Measurements from ENCODE around the gene NKG7.
A peak's percentile ranks its signal among the peaks of the same experiment; 100 is the strongest.

The NKG7 gene

DNA sequence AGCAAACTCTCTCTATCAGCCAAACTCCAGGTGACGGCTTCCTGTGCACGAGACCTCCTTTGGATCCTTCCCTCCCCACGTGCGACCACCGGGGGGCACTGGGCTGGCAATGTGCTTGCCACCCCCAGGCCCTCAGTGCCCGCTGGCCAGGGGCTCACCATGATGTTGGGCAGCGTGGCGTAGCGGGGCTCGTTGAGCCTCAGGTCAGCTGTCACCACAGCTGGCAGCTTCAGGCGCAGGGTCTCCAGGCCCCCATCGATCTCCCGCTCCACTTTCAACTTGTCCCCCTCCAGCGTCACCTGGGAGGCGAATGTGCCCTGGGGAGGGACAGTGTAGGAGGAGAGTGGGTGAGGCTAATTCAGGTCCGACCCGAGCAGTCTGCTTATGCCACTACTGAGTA, 25.7 kb downstream of the NKG7 start:
- no peaks in the 10 kb centered on the region for H3K9me3 ChIP-seq (ENCODE audit: control insufficient read depth in 2 of 2, low read length in 2 of 2)
- no peak overlapping the region for H3K27ac ChIP-seq (ENCODE audit: low read depth in 2 of 2, low read length in 2 of 2)
- peaks cover 32 to 45% of the 10 kb centered on the region in 2 donors for H3K36me3 ChIP-seq (ENCODE audit: control insufficient read depth in 2 of 2, insufficient read depth in 2 of 2, low read length in 2 of 2)
- H3K4me1 ChIP-seq (ENCODE audit: control insufficient read depth in 2 of 2, insufficient read depth in 2 of 2, low read length in 2 of 2) = no peaks in the 10 kb centered on the region
- no peak overlapping the region for H3K9ac ChIP-seq (ENCODE audit: low read depth in 1 of 2, low read length in 2 of 2)
- no peaks in the 10 kb centered on the region for H3K27me3 ChIP-seq (ENCODE audit: control insufficient read depth in 2 of 2, insufficient read depth in 2 of 2, low read length in 2 of 2)
- no peak overlapping the region for H3K4me3 ChIP-seq (ENCODE audit: low read length in 2 of 2)

DNA sequence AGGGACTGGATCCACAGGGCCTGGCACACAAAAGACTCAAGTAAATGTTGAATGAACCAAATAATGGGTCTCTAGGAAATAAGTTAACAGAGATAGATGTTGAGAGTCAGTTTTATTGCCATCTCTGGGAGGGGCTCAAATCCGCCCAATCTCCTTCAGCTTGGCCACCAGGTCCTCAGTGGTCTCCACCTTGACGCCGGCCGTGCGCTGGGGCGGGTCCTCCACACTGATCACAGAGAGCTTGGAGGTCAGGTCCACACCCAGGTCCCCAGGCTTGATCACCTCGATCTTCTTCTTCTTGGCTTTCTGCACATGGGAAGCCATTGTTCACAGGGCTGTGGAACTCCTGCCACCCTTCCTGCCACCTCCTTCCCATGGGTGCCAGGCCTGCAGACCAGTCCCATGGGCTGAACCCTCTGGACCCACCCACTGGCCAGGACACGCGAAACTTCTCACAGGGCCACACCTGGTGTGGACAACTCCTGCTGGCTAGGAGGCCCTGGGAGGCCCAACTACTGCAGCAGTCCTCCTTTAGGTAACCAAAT, 27.3 kb downstream of the NKG7 start:
- peaks cover 23 to 35% of the 10 kb centered on the region in 2 donors for H3K36me3 ChIP-seq (ENCODE audit: control insufficient read depth in 2 of 2, insufficient read depth in 2 of 2, low read length in 2 of 2)
- no peak overlapping the region for H3K9ac ChIP-seq (ENCODE audit: low read depth in 1 of 2, low read length in 2 of 2)
- H3K27ac ChIP-seq (ENCODE audit: low read depth in 2 of 2, low read length in 2 of 2) = no peak overlapping the region
- H3K4me3 ChIP-seq (ENCODE audit: low read length in 2 of 2) = no peak overlapping the region
- peaks cover 0 to 3% of the 10 kb centered on the region in 2 donors for H3K4me1 ChIP-seq (ENCODE audit: control insufficient read depth in 2 of 2, insufficient read depth in 2 of 2, low read length in 2 of 2)
- no peaks in the 10 kb centered on the region for H3K9me3 ChIP-seq (ENCODE audit: control insufficient read depth in 2 of 2, low read length in 2 of 2)
- H3K27me3 ChIP-seq (ENCODE audit: control insufficient read depth in 2 of 2, insufficient read depth in 2 of 2, low read length in 2 of 2) = no peaks in the 10 kb centered on the region

DNA sequence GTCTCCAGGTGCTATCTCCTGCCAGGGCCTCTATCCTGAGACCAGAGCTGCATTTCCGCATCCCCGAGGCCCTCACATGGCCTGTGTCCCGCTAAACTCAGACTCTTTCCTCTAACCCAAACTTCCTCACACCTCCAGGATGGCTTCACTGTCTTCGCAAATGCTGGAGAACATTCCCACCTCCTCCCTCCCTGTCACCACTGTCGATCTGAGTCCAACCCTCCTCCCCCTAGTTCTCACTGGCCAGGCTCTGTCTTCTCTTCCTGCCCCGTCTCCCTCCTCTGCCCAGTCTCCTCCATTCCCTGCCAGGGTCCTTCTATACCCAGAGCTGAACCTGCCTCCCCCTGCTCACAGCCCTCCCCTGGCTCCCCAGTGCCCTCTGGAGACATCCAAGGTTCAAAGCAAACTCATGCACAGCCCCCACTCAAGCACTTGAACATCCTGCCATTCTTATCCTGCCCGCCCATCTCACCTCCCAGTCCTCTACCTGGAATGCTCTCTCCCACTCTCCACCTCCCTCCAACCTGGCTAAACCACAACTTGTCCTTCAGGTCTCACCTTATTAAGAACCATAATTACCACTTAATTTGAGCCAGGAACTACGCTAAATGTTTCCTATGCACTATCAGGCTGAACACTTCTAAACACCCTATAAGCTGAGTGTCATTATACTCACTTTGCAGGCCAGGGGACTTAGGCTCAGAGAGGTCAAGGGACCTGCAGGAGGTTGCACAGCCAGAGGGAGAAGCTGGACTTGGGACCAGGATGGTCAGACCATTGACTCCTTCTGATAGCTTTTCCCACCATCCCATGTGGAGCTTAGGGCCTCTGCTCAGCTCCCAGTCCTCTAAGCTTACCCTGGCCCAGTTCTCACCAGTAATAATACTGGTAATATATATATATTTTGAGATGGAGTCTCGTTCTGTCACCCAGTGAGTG, 29.6 kb downstream of the NKG7 start:
- peaks cover 5 to 10% of the 10 kb centered on the region in 2 donors for H3K4me1 ChIP-seq (ENCODE audit: control insufficient read depth in 2 of 2, insufficient read depth in 2 of 2, low read length in 2 of 2)
- no peak overlapping the region for H3K27ac ChIP-seq (ENCODE audit: low read depth in 2 of 2, low read length in 2 of 2)

DNA sequence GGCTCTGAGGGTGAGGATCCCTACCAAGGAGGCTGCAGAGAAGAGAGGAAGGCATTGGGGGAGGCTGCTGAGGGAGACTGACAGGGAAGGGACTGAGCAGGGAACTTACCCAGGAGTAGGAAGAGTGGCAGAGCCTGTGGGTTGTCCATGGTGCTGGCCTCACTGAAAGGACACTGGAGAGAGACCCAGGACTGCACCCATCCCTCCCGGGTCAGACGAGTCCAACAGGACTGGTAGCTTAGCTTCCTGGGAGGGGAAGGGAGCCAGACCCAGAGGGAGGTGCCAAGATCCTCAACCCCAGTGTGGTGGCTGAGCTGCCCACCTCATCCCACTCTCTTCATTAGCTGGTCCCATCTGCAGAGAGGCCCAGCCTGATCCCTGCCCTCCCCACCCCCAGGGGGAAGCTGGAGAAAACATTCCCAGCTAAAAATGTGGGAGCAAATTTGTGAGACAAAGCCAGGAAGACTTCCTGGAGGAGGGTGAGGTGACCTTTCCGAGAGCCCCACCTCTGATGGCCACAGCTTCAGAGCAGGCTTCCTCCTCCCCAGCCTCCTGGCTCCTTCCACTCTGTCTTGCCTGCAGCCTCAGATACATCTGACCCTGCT, 30.4 kb downstream of the NKG7 start, which contains the start of gene VSIG10L:
Gene VSIG10L, minus strand, starts transcription at position 164 of the 605 bp plus-strand sequence. Its CDS starts 15 bp downstream, at position 149.
- Histone ChIP-seq H3K4me3 (ENCODE audit: low read length in 2 of 2) (no peak within 1 kb of the TSS), H3K27me3 (ENCODE audit: control insufficient read depth in 2 of 2, insufficient read depth in 2 of 2, low read length in 2 of 2) (no peaks in the 10 kb centered on the region), H3K4me1 (ENCODE audit: control insufficient read depth in 2 of 2, insufficient read depth in 2 of 2, low read length in 2 of 2) (peaks cover 5 to 10% of the 10 kb centered on the region in 2 donors), H3K27ac (ENCODE audit: low read depth in 2 of 2, low read length in 2 of 2) (no peak within 1 kb of the TSS), H3K36me3 (ENCODE audit: control insufficient read depth in 2 of 2, insufficient read depth in 2 of 2, low read length in 2 of 2) (peaks cover 19 to 21% of the 10 kb centered on the region in 2 donors), H3K9ac (ENCODE audit: low read depth in 1 of 2, low read length in 2 of 2) (no peak within 1 kb of the TSS), H3K9me3 (ENCODE audit: control insufficient read depth in 2 of 2, low read length in 2 of 2) (no peaks in the 10 kb centered on the region)

More for the DNA sequence above, 29.6 kb downstream of the NKG7 start:
- peaks cover 20 to 29% of the 10 kb centered on the region in 2 donors for H3K36me3 ChIP-seq (ENCODE audit: control insufficient read depth in 2 of 2, insufficient read depth in 2 of 2, low read length in 2 of 2)
- no peaks in the 10 kb centered on the region for H3K27me3 ChIP-seq (ENCODE audit: control insufficient read depth in 2 of 2, insufficient read depth in 2 of 2, low read length in 2 of 2)
- H3K9ac ChIP-seq (ENCODE audit: low read depth in 1 of 2, low read length in 2 of 2) = no peak overlapping the region
- H3K9me3 ChIP-seq (ENCODE audit: control insufficient read depth in 2 of 2, low read length in 2 of 2) = no peaks in the 10 kb centered on the region
- no peak overlapping the region for H3K4me3 ChIP-seq (ENCODE audit: low read length in 2 of 2)

DNA sequence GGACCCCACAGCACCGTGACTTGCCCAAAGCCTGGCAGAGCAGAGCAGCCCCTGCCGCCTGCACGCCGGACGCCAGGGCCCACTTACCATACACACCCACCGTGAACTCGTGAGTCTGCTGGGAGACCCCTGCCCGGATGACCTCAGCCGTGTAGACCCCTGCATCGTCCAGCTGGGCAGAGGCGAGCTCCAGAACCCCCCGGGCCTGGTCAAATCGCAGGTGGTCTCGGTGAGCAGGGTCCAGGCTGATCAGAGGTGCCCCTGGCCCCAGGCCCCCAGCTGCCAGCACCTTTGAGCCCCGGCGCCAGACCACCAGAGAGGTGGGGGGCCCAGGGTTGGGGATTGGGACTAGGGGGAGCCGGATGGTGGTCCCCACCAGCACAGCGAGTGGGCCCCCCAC, 31.4 kb downstream of the NKG7 start:
- no peak overlapping the region for H3K27ac ChIP-seq (ENCODE audit: low read depth in 2 of 2, low read length in 2 of 2)
- H3K9ac ChIP-seq (ENCODE audit: low read depth in 1 of 2, low read length in 2 of 2) = no peak overlapping the region
- no peak overlapping the region for H3K4me3 ChIP-seq (ENCODE audit: low read length in 2 of 2)
- peaks cover 5 to 10% of the 10 kb centered on the region in 2 donors for H3K4me1 ChIP-seq (ENCODE audit: control insufficient read depth in 2 of 2, insufficient read depth in 2 of 2, low read length in 2 of 2)
- no peaks in the 10 kb centered on the region for H3K27me3 ChIP-seq (ENCODE audit: control insufficient read depth in 2 of 2, insufficient read depth in 2 of 2, low read length in 2 of 2)
- no peaks in the 10 kb centered on the region for H3K9me3 ChIP-seq (ENCODE audit: control insufficient read depth in 2 of 2, low read length in 2 of 2)
- H3K36me3 ChIP-seq (ENCODE audit: control insufficient read depth in 2 of 2, insufficient read depth in 2 of 2, low read length in 2 of 2) = peaks cover 9 to 11% of the 10 kb centered on the region in 2 donors

DNA sequence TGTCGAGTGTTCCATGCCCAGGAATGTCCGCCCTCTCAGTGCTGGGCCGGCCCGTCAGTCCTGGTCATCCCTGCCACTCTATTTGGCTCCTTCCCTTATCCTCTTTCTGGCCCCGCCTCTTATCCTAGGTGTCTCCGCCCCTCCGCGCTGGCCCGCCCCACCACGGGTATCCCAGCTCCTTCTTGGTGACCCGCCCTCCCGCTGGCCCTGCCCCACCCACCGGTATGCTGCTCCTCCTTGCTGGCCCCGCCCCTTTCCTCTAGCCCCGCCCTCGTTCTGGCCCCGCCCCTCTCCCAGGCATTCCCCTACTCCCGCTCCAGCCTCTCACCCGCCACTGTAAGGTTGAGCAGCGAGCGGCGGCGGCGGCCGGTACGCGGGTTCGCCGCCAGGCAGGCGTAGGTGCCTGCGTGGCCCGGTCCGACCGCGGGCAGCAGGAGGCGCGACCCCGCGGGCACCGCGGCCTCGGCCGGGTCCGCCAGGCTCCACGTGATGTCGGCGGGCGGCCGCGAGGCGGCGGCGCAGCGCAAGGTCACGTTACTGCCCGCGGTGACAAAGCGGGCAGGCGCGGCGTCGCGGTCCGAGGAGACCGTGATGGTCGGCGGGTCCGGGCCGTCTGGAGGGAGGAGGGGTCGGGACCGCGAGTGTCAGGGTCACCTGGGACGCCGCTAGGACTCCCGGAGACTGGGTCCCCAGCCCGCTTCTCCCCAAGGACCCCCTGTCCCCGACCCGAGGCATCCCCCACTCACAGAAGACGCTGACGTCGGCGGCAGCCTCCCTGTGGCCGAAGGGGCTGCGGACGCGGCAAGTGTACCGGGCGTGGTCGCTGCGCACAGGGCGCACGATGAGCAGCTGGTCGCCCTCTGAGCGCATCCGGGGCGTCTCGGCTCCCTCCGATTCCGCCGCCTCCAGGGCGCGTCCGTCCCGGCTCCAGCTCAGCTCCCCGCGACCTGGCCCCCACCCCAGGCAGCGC, 32.5 kb downstream of the NKG7 start:
- H3K9ac ChIP-seq (ENCODE audit: low read depth in 1 of 2, low read length in 2 of 2) = peak overlapping the region; percentile 32 to 65
- H3K36me3 ChIP-seq (ENCODE audit: control insufficient read depth in 2 of 2, insufficient read depth in 2 of 2, low read length in 2 of 2) = peaks cover 2 to 3% of the 10 kb centered on the region in 2 donors
- H3K4me1 ChIP-seq (ENCODE audit: control insufficient read depth in 2 of 2, insufficient read depth in 2 of 2, low read length in 2 of 2) = peaks cover 5 to 10% of the 10 kb centered on the region in 2 donors
- peak overlapping the region; percentile 56 to 83 for H3K27ac ChIP-seq (ENCODE audit: low read depth in 2 of 2, low read length in 2 of 2)
- no peaks in the 10 kb centered on the region for H3K9me3 ChIP-seq (ENCODE audit: control insufficient read depth in 2 of 2, low read length in 2 of 2)
- H3K27me3 ChIP-seq (ENCODE audit: control insufficient read depth in 2 of 2, insufficient read depth in 2 of 2, low read length in 2 of 2) = no peaks in the 10 kb centered on the region
- H3K4me3 ChIP-seq (ENCODE audit: low read length in 2 of 2) = peak overlapping the region; percentile 72 to 80

DNA sequence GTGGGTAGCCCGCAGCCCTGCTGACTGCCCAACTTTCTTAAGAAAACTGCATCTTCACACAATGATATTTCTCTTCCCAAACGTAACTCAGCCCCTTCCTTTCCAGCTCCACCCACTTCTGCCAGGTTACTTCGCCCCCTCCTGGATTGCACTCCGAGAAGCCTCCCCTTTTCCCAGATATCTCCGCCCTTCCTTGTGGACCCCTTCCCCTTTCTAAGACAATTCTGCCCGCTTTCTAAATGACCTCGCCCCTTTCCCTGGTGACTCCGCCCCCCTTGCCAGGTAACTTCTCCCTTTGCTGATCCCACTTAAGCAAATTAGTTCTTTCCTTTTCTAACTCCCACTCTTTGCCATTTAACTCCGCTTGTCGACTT, 33.2 kb downstream of the NKG7 start:
- H3K4me3 ChIP-seq (ENCODE audit: low read length in 2 of 2) = peak overlapping the region; percentile 72 to 80
- H3K4me1 ChIP-seq (ENCODE audit: control insufficient read depth in 2 of 2, insufficient read depth in 2 of 2, low read length in 2 of 2) = peaks cover 5 to 10% of the 10 kb centered on the region in 2 donors
- no peaks in the 10 kb centered on the region for H3K9me3 ChIP-seq (ENCODE audit: control insufficient read depth in 2 of 2, low read length in 2 of 2)
- H3K36me3 ChIP-seq (ENCODE audit: control insufficient read depth in 2 of 2, insufficient read depth in 2 of 2, low read length in 2 of 2) = no peaks in the 10 kb centered on the region
- peak overlapping the region; percentile 24 to 40 for H3K9ac ChIP-seq (ENCODE audit: low read depth in 1 of 2, low read length in 2 of 2)
- peak overlapping the region; percentile 56 to 83 for H3K27ac ChIP-seq (ENCODE audit: low read depth in 2 of 2, low read length in 2 of 2)
- H3K27me3 ChIP-seq (ENCODE audit: control insufficient read depth in 2 of 2, insufficient read depth in 2 of 2, low read length in 2 of 2) = no peaks in the 10 kb centered on the region

DNA sequence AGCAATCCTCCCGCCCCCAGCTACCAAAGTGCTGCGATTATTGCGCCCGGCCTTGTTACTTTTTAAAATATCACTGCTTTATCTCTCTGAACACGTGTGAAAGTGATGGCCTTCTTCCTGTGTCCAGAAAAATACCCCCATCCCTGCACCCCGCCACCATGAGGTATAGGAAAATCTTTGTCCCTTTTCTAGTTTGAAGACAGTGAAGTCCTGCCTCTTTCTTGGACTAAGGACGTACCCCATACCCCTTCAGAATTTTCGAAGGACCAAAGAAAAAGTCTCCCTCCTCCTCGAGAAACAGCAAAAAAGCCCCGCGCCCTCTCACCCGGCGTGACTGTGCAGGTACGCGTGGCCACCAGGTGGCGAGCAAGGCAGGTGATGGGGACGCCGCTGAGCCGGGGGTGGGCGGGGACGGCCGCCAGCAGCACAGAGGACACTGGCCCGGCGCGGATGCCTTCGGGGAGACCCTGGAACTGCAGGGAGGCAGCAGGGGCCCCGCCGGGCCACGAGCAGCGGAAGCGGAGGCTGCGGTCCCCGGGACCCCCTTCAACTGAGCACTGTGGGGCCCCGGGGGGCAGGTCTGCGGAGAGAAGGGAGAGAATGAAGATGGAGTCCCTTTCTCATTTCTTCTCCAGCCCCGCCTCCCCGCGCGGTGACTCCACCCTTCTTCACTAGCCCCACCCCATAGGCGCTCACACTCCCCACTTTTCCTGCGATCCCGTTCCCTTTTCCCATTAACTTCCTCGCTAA, 33.7 kb downstream of the NKG7 start:
- H3K4me3 ChIP-seq (ENCODE audit: low read length in 2 of 2) = peak overlapping the region; percentile 72 to 80
- peak overlapping the region; percentile 56 to 83 for H3K27ac ChIP-seq (ENCODE audit: low read depth in 2 of 2, low read length in 2 of 2)
- H3K9me3 ChIP-seq (ENCODE audit: control insufficient read depth in 2 of 2, low read length in 2 of 2) = no peaks in the 10 kb centered on the region
- peak overlapping the region; percentile 24 to 40 for H3K9ac ChIP-seq (ENCODE audit: low read depth in 1 of 2, low read length in 2 of 2)
- peaks cover 5 to 10% of the 10 kb centered on the region in 2 donors for H3K4me1 ChIP-seq (ENCODE audit: control insufficient read depth in 2 of 2, insufficient read depth in 2 of 2, low read length in 2 of 2)
- H3K36me3 ChIP-seq (ENCODE audit: control insufficient read depth in 2 of 2, insufficient read depth in 2 of 2, low read length in 2 of 2) = no peaks in the 10 kb centered on the region
- no peaks in the 10 kb centered on the region for H3K27me3 ChIP-seq (ENCODE audit: control insufficient read depth in 2 of 2, insufficient read depth in 2 of 2, low read length in 2 of 2)

Measured in mucosa of rectum (tissue), 2 donors.